MCF 10A (cell line): ENCODE data around the gene CAMKMT. TPM values are rescaled to one million over a fixed set of nuclear protein-coding genes. Genes with fewer than 3 reads are reported as not detected.

ENCODE experiments used
- BruUV-seq: library from RNA; stranded (reverse); fragments of 400-500 nt; replicated peaks from 2 replicates; lab custom pipeline; 2021; lab: Mats Ljungman, UMichigan
- CTCF ChIA-PET: fragments of 300-600 bp; sonication (Branson Sonifier 250); formaldehyde crosslinking; extraction: SDS; loops from one replicate; lab custom pipeline; 2021; ENCODE audit warnings: antibody characterized with exemption, inconsistent platforms; lab: Yijun Ruan, JAX
- POLR2A ChIA-PET: fragments of 300-600, 350-650 bp; sonication (Branson Sonifier 250); formaldehyde crosslinking; extraction: SDS; loops from one replicate; lab custom pipeline; 2020; ENCODE audit warnings: antibody characterized with exemption, inconsistent platforms; lab: Yijun Ruan, JAX
- DNase-seq: peaks from one replicate; pipeline ENCODE4 v3.0.0-alpha.2; 2018; ENCODE audit not compliant: unreplicated experiment
- H3K27ac Mint-ChIP-seq: one replicate; pipeline ENCODE4 v1.8.0; 2022; ENCODE audit warnings: mild to moderate bottlenecking, low read depth, mixed read lengths; ENCODE audit not compliant: unreplicated experiment
- H3K27me3 Mint-ChIP-seq: one replicate; pipeline ENCODE4 v1.8.0; 2022; ENCODE audit warnings: mixed read lengths; ENCODE audit not compliant: insufficient read depth, unreplicated experiment
- H3K36me3 Mint-ChIP-seq: one replicate; pipeline ENCODE4 v1.8.0; 2022; ENCODE audit warnings: mild to moderate bottlenecking, moderate library complexity, mixed read lengths; ENCODE audit not compliant: insufficient read depth, unreplicated experiment
- H3K4me1 Mint-ChIP-seq: one replicate; pipeline ENCODE4 v1.8.0; 2022; ENCODE audit warnings: mixed read lengths; ENCODE audit not compliant: insufficient read depth, unreplicated experiment
- H3K4me3 Mint-ChIP-seq: one replicate; pipeline ENCODE4 v1.8.0; 2022; ENCODE audit warnings: mild to moderate bottlenecking, moderate library complexity, mixed read lengths; ENCODE audit not compliant: unreplicated experiment
- H3K9me3 Mint-ChIP-seq: one replicate; pipeline ENCODE4 v1.8.0; 2022; ENCODE audit warnings: mixed read lengths; ENCODE audit not compliant: unreplicated experiment
- CTCF ChIP-seq: fragments of 200-600 bp; IDR thresholded peaks from one replicate; pipeline ENCODE4 v1.8.0; 2022; ENCODE audit warnings: antibody characterized with exemption, mild to moderate bottlenecking; ENCODE audit not compliant: unreplicated experiment
- intact Hi-C: fragments of 100-400 bp; cut with micrococcal nuclease; formaldehyde crosslinking; loops from 2 replicates; pipeline ENCODE4 v1.14.1; 2022
- total RNA-seq: library from RNA; stranded (reverse); gene quantifications from 2 replicates; pipeline ENCODE4 v1.2.3, GENCODE V29; 2022

CAMKMT gene
- total RNA-seq, 1 experiment from 2014 or later = 9.9 TPM

GRCh38 chr2:44778671-44779476, 417.1 kb downstream of the CAMKMT start:
- TF ChIP-seq CTCF = no peak
- POLR2A ChIA-PET = no interaction called here
- no peaks in the 10 kb centered on the region for H3K4me1 Mint-ChIP-seq
- no peaks in the 10 kb centered on the region for H3K27me3 Mint-ChIP-seq
- CTCF ChIA-PET = interaction anchor here (0.5 kb wide), 1 partner anchor 64 kb away, joined by 3 read pairs; no protein-coding TSS in a partner anchor
- no TSS peak for BruUV-seq
- no peak for DNase-seq
- no peak overlapping the region for H3K4me3 Mint-ChIP-seq
- H3K9me3 Mint-ChIP-seq = no peaks in the 10 kb centered on the region
- H3K27ac Mint-ChIP-seq = no peak overlapping the region
- intact Hi-C loops = no loop called here
- H3K36me3 Mint-ChIP-seq = no peaks in the 10 kb centered on the region

- no peak for TF ChIP-seq CTCF
- Mint-ChIP-seq H3K4me3 (no peak overlapping the region), H3K27me3 (no peaks in the 10 kb centered on the region), H3K4me1 (no peaks in the 10 kb centered on the region), H3K27ac (no peak overlapping the region), H3K36me3 (no peaks in the 10 kb centered on the region), H3K9me3 (no peaks in the 10 kb centered on the region)
- intact Hi-C loops = no loop called here
- ChIA-PET CTCF (interaction anchor here (0.5 kb wide), 2 partner anchors 65 to 109 kb away, joined by 3 to 4 read pairs; no protein-coding TSS in a partner anchor), POLR2A (no interaction called here)
- no TSS peak for BruUV-seq
- no peak for DNase-seq
These were observed 418.0 kb downstream of the CAMKMT start for GRCh38 chr2:44779793-44780192.

- H3K27ac Mint-ChIP-seq = no peak overlapping the region
- H3K9me3 Mint-ChIP-seq = no peaks in the 10 kb centered on the region
- no peaks in the 10 kb centered on the region for H3K4me1 Mint-ChIP-seq
- ChIA-PET CTCF (no interaction called here), POLR2A (no interaction called here)
- no peak for TF ChIP-seq CTCF
- intact Hi-C loops = no loop called here
- BruUV-seq = no TSS peak
- H3K27me3 Mint-ChIP-seq = no peaks in the 10 kb centered on the region
- DNase-seq = no peak
- H3K36me3 Mint-ChIP-seq = no peaks in the 10 kb centered on the region
- no peak overlapping the region for H3K4me3 Mint-ChIP-seq
These were observed 418.7 kb downstream of the CAMKMT start for GRCh38 chr2:44780406-44780805.

GRCh38 chr2:44785433-44785832, 423.7 kb downstream of the CAMKMT start:
- DNase-seq = no peak
- no TSS peak for BruUV-seq
- Mint-ChIP-seq H3K9me3 (no peaks in the 10 kb centered on the region), H3K4me1 (no peaks in the 10 kb centered on the region), H3K36me3 (no peaks in the 10 kb centered on the region), H3K4me3 (no peak overlapping the region), H3K27ac (no peak overlapping the region), H3K27me3 (no peaks in the 10 kb centered on the region)
- intact Hi-C loops = no loop called here
- ChIA-PET CTCF (no interaction called here), POLR2A (no interaction called here)
- no peak for TF ChIP-seq CTCF
